NT2/D1 (cell line): ENCODE data around the gene TMC3.

Experiments used
- SUZ12 ChIP-seq: IDR thresholded peaks from 2 replicates; pipeline ENCODE4 v1.6.1; 2011; ENCODE audit not compliant: insufficient read length, insufficient read depth; ENCODE audit errors: extremely low read depth
- YY1 ChIP-seq: IDR thresholded peaks from 2 replicates; pipeline ENCODE4 v1.6.1; 2011; ENCODE audit not compliant: insufficient read length, insufficient read depth

GRCh38 chr15:81341351-81341750 lies 32.7 kb downstream of the TMC3 start:
- TF ChIP-seq SUZ12 (no peak), YY1 (no peak)
